B cell (primary cell): ENCODE results near the gene ZNF777. TPM values are rescaled to one million over a fixed set of nuclear protein-coding genes. Genes with fewer than 3 reads are reported as not detected.

Experiments
- ATAC-seq: fragments of 200-7000 bp; cut with Tn5 transposase; one replicate; pipeline ENCODE4 v1.10.0; 2021; ENCODE audit warnings: low read depth, mild to moderate bottlenecking, moderate number of reproducible peaks, moderate library complexity
- CTCF ChIA-PET: fragments of 350-600 bp; sonication (Branson Sonifier 250); formaldehyde crosslinking; loops from one replicate; lab custom pipeline; 2021; ENCODE audit warnings: antibody characterized with exemption, inconsistent platforms; lab: Charles Lee
- POLR2A ChIA-PET: fragments of 350-600 bp; sonication (Branson Sonifier 250); formaldehyde crosslinking; loops from one replicate; lab custom pipeline; 2021; ENCODE audit warnings: antibody characterized with exemption; lab: Charles Lee
- DNase-seq: peaks from one replicate; pipeline ENCODE4 v3.0.0; 2013
- H2AFZ ChIP-seq: 2 replicates; pipeline ENCODE4 v1.6.1; 2012; ENCODE audit warnings: mild to moderate bottlenecking, low read depth, low read length; ENCODE audit not compliant: insufficient read depth, poor library complexity, severe bottlenecking
- H3K27ac ChIP-seq, 2 donors: 1 replicate in 1 of 2; 2 replicates in 1 of 2; pipeline ENCODE4 v1.5.1; 2012 to 2013; ENCODE audit warnings: low read length in 2 of 2, mild to moderate bottlenecking in 2 of 2, moderate library complexity in 1 of 2
- H3K27me3 ChIP-seq, 4 experiments: fragments of 200-600 bp in 1 of 4; sonication (generic) in 1 of 4; replicated peaks in 1 of 4; 1 replicate in 2 of 4; 2 replicates in 2 of 4; pipeline versions ENCODE4 v1.6.1 to v1.7.0; 2013 to 2016; ENCODE audit warnings: low read length in 3 of 4, mild to moderate bottlenecking in 2 of 4, mixed read lengths in 1 of 4, moderate library complexity in 1 of 4; ENCODE audit not compliant: insufficient read depth in 4 of 4, control insufficient read depth in 3 of 4; ENCODE audit errors: control extremely low read depth in 1 of 4
- H3K36me3 ChIP-seq, 2 experiments: replicated peaks in 1 of 2; 1 replicate in 1 of 2; 2 replicates in 1 of 2; pipeline versions ENCODE4 v1.6.1 to v1.7.1; 2013; ENCODE audit warnings: low read length in 1 of 2; ENCODE audit not compliant: insufficient read depth in 2 of 2, control insufficient read depth in 1 of 2; ENCODE audit errors: control extremely low read depth in 1 of 2, extremely low read depth in 1 of 2
- H3K4me1 ChIP-seq, 2 donors: fragments of 200-600 bp in 1 of 2; sonication (generic) in 1 of 2; 1 replicate in 1 of 2; 2 replicates in 1 of 2; pipeline versions ENCODE4 v1.5.1 to v1.6.1; 2013 to 2017; ENCODE audit warnings: low read length in 2 of 2; ENCODE audit not compliant: control insufficient read depth in 2 of 2, insufficient read depth in 2 of 2
- H3K4me2 ChIP-seq: replicated peaks from 2 replicates; pipeline ENCODE3; 2012; ENCODE audit warnings: mild to moderate bottlenecking, low read depth, low read length; ENCODE audit not compliant: poor library complexity, severe bottlenecking
- H3K4me3 ChIP-seq, 5 experiments: fragments of 200-600 bp in 1 of 5; sonication (generic) in 1 of 5; 1 replicate in 3 of 5; 2 replicates in 2 of 5; pipeline versions ENCODE4 v1.5.1 to v1.7.0; 2011 to 2016; ENCODE audit warnings: low read length in 4 of 5, mild to moderate bottlenecking in 4 of 5, low read depth in 2 of 5, control low read depth in 1 of 5, moderate library complexity in 1 of 5; ENCODE audit not compliant: insufficient read depth in 1 of 5; ENCODE audit errors: control extremely low read depth in 1 of 5, extremely low read depth in 1 of 5
- H3K79me2 ChIP-seq: fragments of 200-600 bp; sonication (generic); one replicate; pipeline ENCODE4 v1.6.0; 2016; ENCODE audit warnings: low read length; ENCODE audit not compliant: control insufficient read depth, insufficient read depth
- H3K9ac ChIP-seq: fragments of 200-600 bp; sonication (generic); 2 replicates; pipeline ENCODE4 v1.6.1; 2017; ENCODE audit warnings: mild to moderate bottlenecking, low read length, moderate library complexity
- H3K9me3 ChIP-seq, 3 donors: one replicate each; pipeline versions ENCODE4 v1.6.1 to v1.7.1; 2013; ENCODE audit warnings: low read length in 2 of 3; ENCODE audit not compliant: control insufficient read depth in 2 of 3, insufficient read depth in 1 of 3; ENCODE audit errors: control extremely low read depth in 1 of 3
- H4K20me1 ChIP-seq: 2 replicates; pipeline ENCODE4 v1.6.0; 2012; ENCODE audit warnings: mild to moderate bottlenecking, low read length; ENCODE audit not compliant: insufficient read depth, control insufficient read depth, poor library complexity, severe bottlenecking
- H3K27ac Mint-ChIP-seq: one replicate; pipeline ENCODE4 v1.8.0; 2021; ENCODE audit warnings: mixed read lengths
- H3K27me3 Mint-ChIP-seq: one replicate; pipeline ENCODE4 v1.8.0; 2021; ENCODE audit warnings: mixed read lengths
- H3K4me1 Mint-ChIP-seq: one replicate; pipeline ENCODE4 v1.8.0; 2021; ENCODE audit warnings: mixed read lengths
- H3K4me3 Mint-ChIP-seq: one replicate; pipeline ENCODE4 v1.8.0; 2021; ENCODE audit warnings: mixed read lengths
- H3K9me3 Mint-ChIP-seq: one replicate; pipeline ENCODE4 v1.8.0; 2022; ENCODE audit warnings: mixed read lengths; ENCODE audit not compliant: insufficient read depth
- EZH2 ChIP-seq: IDR thresholded peaks from 2 replicates; pipeline ENCODE4 v1.6.1; 2012; ENCODE audit warnings: borderline replicate concordance, low read depth, mild to moderate bottlenecking, moderate library complexity, low read length; ENCODE audit not compliant: insufficient read depth, poor library complexity, severe bottlenecking
- WGBS: methylation state at CpG from one replicate; pipeline ENCODE4 v1.1.5; 2013; ENCODE audit warnings: missing lambda C conversion rate; ENCODE audit not compliant: insufficient coverage; 5-methylcytosine and 5-hydroxymethylcytosine counted together
- intact Hi-C: fragments of 100-400 bp; cut with micrococcal nuclease; formaldehyde crosslinking; loops from one replicate; pipeline ENCODE4 v1.10.0; 2022
- polyA plus RNA-seq: library from polyadenylated mRNA; depleted of rRNA; stranded (reverse); fragments of >200 nt; gene quantifications from 2 replicates; pipeline ENCODE4 v1.2.3, GENCODE V29; 2012
- total RNA-seq, 2 donors: library from RNA; stranded (reverse); fragments of 120-200 nt in 1 of 2; gene quantifications; 1 replicate in 1 of 2; 2 replicates in 1 of 2; pipeline versions ENCODE4 v1.2.3 to v1.2.4, GENCODE V29; 2013 to 2022
- TF ChIP-seq, protein P1 (sequence below): fragments of 200-600 bp; IDR thresholded peaks from one replicate; pipeline ENCODE4 v1.8.0; 2022; ENCODE audit warnings: antibody characterized with exemption, mild to moderate bottlenecking

The ZNF777 gene
- total and polyA plus RNA-seq, 2 donors (not counting 1 experiment from before 2014, with no cell fraction given), result 8.3 to 16.0 TPM

DNA sequence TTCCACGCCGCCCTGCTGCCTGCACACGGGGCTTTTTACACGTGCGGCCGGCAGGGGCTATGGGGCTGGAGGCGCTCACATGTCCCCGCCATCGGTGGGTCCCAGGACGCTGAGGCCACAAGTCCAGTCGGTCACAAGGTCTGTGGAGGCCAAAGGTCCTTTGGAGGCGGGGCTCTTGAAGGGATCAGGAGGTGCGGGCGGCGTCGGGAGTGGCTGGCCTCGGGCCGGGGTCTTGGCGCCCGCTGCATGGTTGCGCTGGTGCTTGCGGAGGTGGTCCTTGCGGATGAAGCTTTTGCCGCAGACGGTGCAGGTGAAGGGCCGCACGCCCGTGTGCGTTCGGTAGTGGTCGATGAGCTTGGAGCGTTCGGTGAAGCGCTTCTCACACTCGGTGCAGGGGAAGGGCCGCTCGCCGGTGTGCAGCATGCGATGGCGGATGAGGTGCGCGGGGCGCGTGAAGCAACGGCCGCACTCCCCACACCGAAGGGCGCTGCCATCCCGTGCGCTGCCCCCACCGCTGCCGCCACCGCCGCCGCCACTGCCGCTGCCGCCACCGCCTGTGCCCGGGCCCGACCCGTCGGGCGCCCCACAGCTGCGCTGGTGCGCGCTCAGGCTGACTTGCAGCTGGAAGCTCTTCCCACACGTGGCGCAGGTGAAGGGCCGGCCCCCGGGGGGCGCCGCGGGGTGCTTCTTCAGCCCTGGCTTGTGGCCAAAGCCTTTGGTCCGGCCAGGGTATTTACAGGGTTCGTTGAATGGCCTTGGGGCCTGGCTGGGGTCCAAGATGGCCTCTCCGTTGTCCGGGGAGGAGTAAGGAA is 13.7 kb upstream of the ZNF777 start:
- Histone ChIP-seq H3K4me3 (no peak overlapping the region), H3K4me2 (no peak overlapping the region), H3K79me2 (peaks cover 11% of the 10 kb centered on the region), H3K9me3 (peaks cover 0 to 9% (median 1%) of the 10 kb centered on the region in 3 donors), H3K27ac (no peak overlapping the region), H4K20me1 (peaks cover 7% of the 10 kb centered on the region), H2AFZ (no peak overlapping the region), H3K9ac (no peak overlapping the region), H3K4me1 (no peaks in the 10 kb centered on the region), H3K36me3 (peaks cover 0 to 44% of the 10 kb centered on the region in 2 experiments), H3K27me3 (no peaks in the 10 kb centered on the region)
- TF ChIP-seq, protein P1, sequence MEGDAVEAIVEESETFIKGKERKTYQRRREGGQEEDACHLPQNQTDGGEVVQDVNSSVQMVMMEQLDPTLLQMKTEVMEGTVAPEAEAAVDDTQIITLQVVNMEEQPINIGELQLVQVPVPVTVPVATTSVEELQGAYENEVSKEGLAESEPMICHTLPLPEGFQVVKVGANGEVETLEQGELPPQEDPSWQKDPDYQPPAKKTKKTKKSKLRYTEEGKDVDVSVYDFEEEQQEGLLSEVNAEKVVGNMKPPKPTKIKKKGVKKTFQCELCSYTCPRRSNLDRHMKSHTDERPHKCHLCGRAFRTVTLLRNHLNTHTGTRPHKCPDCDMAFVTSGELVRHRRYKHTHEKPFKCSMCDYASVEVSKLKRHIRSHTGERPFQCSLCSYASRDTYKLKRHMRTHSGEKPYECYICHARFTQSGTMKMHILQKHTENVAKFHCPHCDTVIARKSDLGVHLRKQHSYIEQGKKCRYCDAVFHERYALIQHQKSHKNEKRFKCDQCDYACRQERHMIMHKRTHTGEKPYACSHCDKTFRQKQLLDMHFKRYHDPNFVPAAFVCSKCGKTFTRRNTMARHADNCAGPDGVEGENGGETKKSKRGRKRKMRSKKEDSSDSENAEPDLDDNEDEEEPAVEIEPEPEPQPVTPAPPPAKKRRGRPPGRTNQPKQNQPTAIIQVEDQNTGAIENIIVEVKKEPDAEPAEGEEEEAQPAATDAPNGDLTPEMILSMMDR, result no peak
- no peak for TF ChIP-seq EZH2
- Mint-ChIP-seq H3K27me3 (no peaks in the 10 kb centered on the region), H3K27ac (no peak overlapping the region), H3K4me3 (no peak overlapping the region), H3K9me3 (peaks cover 6% of the 10 kb centered on the region), H3K4me1 (no peaks in the 10 kb centered on the region)
- intact Hi-C loops, result no loop called here
- ATAC-seq (no peak), DNase-seq (no peak)
- WGBS, result 98% methylated on average over 77 of the region's 77 CpGs
- ChIA-PET POLR2A (no interaction called here), CTCF (interaction anchor here (1.0 kb wide), 1 partner anchor 325 kb away, joined by 3 read pairs; no protein-coding TSS in a partner anchor)

DNA sequence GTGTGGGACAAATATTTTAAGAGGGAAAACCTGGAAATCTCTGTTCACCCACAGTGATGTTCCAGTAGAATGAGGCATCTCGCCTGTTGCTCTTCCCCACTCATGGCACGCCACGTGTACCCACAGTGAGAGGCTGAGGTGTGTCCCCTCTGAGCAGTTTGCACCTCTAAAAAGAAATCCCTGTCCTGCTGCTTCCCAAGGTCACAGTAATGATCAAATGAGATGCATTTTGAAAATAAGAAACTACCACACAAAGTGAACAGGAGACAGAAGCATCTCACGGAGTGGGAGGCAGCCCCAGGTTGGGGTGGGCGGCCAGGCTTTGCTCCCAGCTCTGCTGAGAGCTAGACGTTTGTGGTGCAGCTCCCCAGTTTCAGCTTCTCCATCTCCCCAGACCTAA is 12.4 kb upstream of the ZNF777 start:
- Mint-ChIP-seq H3K4me1 (no peaks in the 10 kb centered on the region), H3K27ac (no peak overlapping the region), H3K27me3 (no peaks in the 10 kb centered on the region), H3K9me3 (no peaks in the 10 kb centered on the region), H3K4me3 (no peak overlapping the region)
- Histone ChIP-seq H3K79me2 (peaks cover 11% of the 10 kb centered on the region), H3K9me3 (peaks cover 0 to 6% (median 0%) of the 10 kb centered on the region in 3 donors), H3K4me3 (no peak overlapping the region), H3K27me3 (no peaks in the 10 kb centered on the region), H3K36me3 (peaks cover 0 to 41% of the 10 kb centered on the region in 2 experiments), H3K9ac (no peak overlapping the region), H2AFZ (no peak overlapping the region), H3K27ac (no peak overlapping the region), H3K4me2 (no peak overlapping the region), H4K20me1 (peaks cover 7% of the 10 kb centered on the region), H3K4me1 (no peaks in the 10 kb centered on the region)
- no peak for DNase-seq
- POLR2A ChIA-PET, result no interaction called here
- intact Hi-C loops, result no loop called here
- WGBS, result 100% methylated on average over 3 of the region's 6 CpGs
- CTCF ChIA-PET, result no interaction called here
- no peak for TF ChIP-seq EZH2
- TF ChIP-seq, protein P1, result no peak
- ATAC-seq, result no peak
